Activated B cell treated with CpG ODN at 0.5 μM for 24 hours (primary cell): ENCODE measurements around the gene PAFAH2. TPM values are rescaled to one million over a fixed set of nuclear protein-coding genes. Genes with fewer than 3 reads are reported as not detected.
A peak's percentile ranks its signal among the peaks of the same experiment; 100 is the strongest.

Experiments used
- ATAC-seq: fragments of 200-7000 bp; cut with Tn5 transposase; one replicate; pipeline ENCODE4 v1.10.0; 2021; ENCODE audit warnings: low read depth, mild to moderate bottlenecking, moderate library complexity
- CTCF ChIA-PET: fragments of 350-600 bp; sonication (Branson Sonifier 250); formaldehyde crosslinking; loops from one replicate; lab custom pipeline; 2021; ENCODE audit warnings: antibody characterized with exemption; lab: Charles Lee
- POLR2A ChIA-PET: fragments of 350-600 bp; sonication (Branson Sonifier 250); formaldehyde crosslinking; loops from one replicate; lab custom pipeline; 2021; ENCODE audit warnings: antibody characterized with exemption; lab: Charles Lee
- DNase-seq: peaks from one replicate; pipeline ENCODE4 v3.0.0; 2022
- H3K27ac Mint-ChIP-seq: one replicate; pipeline ENCODE4 v1.8.0; 2020; ENCODE audit warnings: mixed read lengths
- H3K27me3 Mint-ChIP-seq: one replicate; pipeline ENCODE4 v1.8.0; 2021; ENCODE audit warnings: mixed read lengths
- H3K36me3 Mint-ChIP-seq: one replicate; pipeline ENCODE4 v1.8.0; 2021; ENCODE audit warnings: low read depth, mixed read lengths
- H3K4me1 Mint-ChIP-seq: one replicate; pipeline ENCODE4 v1.8.0; 2021; ENCODE audit warnings: mixed read lengths
- H3K4me3 Mint-ChIP-seq: one replicate; pipeline ENCODE4 v1.8.0; 2020; ENCODE audit warnings: mild to moderate bottlenecking, mixed read lengths
- H3K9me3 Mint-ChIP-seq: one replicate; pipeline ENCODE4 v1.8.0; 2020; ENCODE audit warnings: mixed read lengths
- intact Hi-C: fragments of 100-400 bp; cut with micrococcal nuclease; formaldehyde crosslinking; loops from one replicate; pipeline ENCODE4 v1.15.1; 2024
- total RNA-seq: library from RNA; stranded (reverse); gene quantifications from 2 replicates; pipeline ENCODE4 v1.2.3, GENCODE V29; 2022
- TF ChIP-seq, protein P1 (sequence below): fragments of 200-600 bp; IDR thresholded peaks from one replicate; pipeline ENCODE4 v1.8.0; 2022; ENCODE audit warnings: antibody characterized with exemption, mild to moderate bottlenecking

Gene PAFAH2
- total RNA-seq, 1 donor from 2014 or later, result 5.4 TPM

DNA sequence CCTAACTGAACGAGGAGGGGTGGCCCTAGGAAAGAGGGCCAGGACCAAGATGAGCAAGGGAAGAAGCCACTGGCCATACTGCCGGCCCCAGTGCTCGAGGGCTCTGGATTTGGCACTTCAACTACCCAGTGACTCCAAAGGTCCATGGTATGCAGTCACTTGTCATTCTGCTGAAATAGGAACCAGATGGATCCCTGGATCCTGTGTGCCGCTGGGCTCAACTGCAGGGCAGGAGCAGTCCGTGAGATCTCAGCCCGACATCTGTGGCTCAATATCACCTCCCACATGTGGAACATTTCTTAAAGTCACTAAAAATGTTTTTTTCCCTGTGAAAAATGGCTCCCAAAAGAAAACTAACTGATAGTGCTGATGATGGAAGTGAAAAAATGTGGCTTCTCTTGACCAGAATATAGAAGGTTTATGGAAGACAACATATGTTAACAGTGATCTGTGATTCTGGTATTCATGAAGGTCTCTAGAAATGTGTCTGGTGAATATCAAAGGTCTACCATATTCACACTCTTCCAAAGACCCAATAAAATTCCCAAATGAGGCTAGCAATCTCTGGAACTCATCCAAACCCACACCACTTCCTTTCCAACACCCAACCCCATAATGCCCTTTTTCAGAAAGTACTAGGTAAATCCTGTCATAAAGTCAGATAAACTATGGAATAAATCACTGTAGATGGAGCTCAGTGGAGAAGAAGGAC is 24.1 kb downstream of the PAFAH2 start:
- CTCF ChIA-PET, result no interaction called here
- Mint-ChIP-seq H3K9me3 (no peaks in the 10 kb centered on the region), H3K27me3 (no peaks in the 10 kb centered on the region), H3K4me3 (no peak overlapping the region), H3K4me1 (peaks cover 17% of the 10 kb centered on the region), H3K36me3 (peaks cover 63% of the 10 kb centered on the region), H3K27ac (no peak overlapping the region)
- DNase-seq, result no peak
- ATAC-seq, result no peak
- TF ChIP-seq, protein P1, sequence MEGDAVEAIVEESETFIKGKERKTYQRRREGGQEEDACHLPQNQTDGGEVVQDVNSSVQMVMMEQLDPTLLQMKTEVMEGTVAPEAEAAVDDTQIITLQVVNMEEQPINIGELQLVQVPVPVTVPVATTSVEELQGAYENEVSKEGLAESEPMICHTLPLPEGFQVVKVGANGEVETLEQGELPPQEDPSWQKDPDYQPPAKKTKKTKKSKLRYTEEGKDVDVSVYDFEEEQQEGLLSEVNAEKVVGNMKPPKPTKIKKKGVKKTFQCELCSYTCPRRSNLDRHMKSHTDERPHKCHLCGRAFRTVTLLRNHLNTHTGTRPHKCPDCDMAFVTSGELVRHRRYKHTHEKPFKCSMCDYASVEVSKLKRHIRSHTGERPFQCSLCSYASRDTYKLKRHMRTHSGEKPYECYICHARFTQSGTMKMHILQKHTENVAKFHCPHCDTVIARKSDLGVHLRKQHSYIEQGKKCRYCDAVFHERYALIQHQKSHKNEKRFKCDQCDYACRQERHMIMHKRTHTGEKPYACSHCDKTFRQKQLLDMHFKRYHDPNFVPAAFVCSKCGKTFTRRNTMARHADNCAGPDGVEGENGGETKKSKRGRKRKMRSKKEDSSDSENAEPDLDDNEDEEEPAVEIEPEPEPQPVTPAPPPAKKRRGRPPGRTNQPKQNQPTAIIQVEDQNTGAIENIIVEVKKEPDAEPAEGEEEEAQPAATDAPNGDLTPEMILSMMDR, result no peak
- POLR2A ChIA-PET, result no interaction called here
- intact Hi-C loops, result no loop called here

DNA sequence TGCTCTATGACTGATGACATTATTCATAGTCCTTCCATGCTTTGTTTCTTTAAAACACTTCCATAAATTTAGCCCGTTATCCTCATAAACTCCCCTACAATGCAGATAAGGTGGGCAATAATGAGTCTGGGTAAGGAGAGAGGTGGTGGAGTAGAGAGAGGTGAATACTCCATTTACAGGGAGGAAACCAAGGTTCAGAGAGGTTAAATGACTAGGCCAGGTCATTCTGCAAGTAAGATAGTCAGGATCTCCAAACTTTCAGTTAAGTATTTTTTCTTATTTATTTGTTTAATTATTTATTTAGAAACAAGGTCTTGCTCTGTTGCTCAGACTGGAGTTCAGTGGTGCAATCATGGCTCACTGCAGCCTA is 26.1 kb downstream of the PAFAH2 start:
- Mint-ChIP-seq H3K9me3 (no peaks in the 10 kb centered on the region), H3K36me3 (peaks cover 64% of the 10 kb centered on the region), H3K4me1 (peaks cover 17% of the 10 kb centered on the region), H3K4me3 (no peak overlapping the region), H3K27me3 (no peaks in the 10 kb centered on the region), H3K27ac (peak overlapping the region; percentile 84)
- no peak for ATAC-seq
- TF ChIP-seq, protein P1, result no peak
- CTCF ChIA-PET, result interaction anchor here (0.9 to 1.7 kb wide), 2 partner anchors 69 to 76 kb away, joined by 3 to 7 read pairs; no protein-coding TSS in a partner anchor
- intact Hi-C loops, result loop anchor here (1.0 kb wide), 1 partner anchor 76 kb away; no protein-coding TSS in a partner anchor
- POLR2A ChIA-PET, result interaction anchor here (0.5 to 1.6 kb wide), 4 partner anchors 13 to 1500 kb away, joined by 3 to 9 read pairs (median 4); partner anchors contain the start of gene PAFAH2
- no peak for DNase-seq

DNA sequence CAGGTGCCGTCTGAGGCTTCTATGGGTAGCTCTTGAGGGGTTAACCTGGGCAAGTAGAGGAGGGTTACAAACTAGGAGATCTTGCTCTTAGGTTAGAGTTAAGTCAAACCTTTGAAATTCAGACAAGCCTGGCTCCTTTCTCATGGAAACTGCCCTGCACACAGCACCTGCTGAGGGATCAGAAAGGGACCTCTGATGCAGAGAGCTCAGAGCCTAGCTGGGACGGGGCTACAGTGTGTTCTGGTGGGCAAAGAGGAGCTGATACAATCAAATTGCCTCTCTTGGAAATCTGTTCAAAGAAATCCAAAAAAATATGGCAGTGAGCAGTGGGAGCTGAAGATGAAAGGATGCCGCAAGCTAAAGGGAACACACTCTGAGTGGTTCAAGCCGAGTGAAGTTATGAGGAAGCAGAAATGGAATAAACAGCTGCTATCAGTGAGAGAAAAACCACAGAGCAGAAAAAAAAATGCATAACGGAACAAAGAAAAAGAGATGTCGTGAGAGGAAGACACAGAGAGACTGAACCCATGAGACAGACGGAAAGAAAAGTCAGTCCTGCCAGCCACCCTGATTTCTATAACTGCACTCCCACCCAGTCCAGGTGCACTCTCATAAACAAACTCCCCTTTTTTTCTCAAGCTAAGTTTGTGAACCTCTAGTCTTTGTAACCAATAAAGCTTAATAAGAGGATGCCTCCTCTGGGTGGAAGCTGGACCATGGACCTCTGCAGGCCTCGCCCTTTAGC is 26.6 kb downstream of the PAFAH2 start:
- Mint-ChIP-seq H3K4me3 (peak overlapping the region; percentile 26), H3K36me3 (peaks cover 62% of the 10 kb centered on the region), H3K27me3 (no peaks in the 10 kb centered on the region), H3K4me1 (peaks cover 17% of the 10 kb centered on the region), H3K9me3 (no peaks in the 10 kb centered on the region), H3K27ac (peak overlapping the region; percentile 84)
- ATAC-seq (peak; percentile 82), DNase-seq (no peak)
- TF ChIP-seq, protein P1, result no peak
- intact Hi-C loops, result loop anchor here (1.0 kb wide), 1 partner anchor 76 kb away; no protein-coding TSS in a partner anchor
- CTCF ChIA-PET, result interaction anchor here (0.9 to 1.7 kb wide), 3 partner anchors 26 to 75 kb away, joined by 3 to 7 read pairs (median 4); partner anchors contain the start of gene PAFAH2
- POLR2A ChIA-PET, result interaction anchor here (0.5 to 1.6 kb wide), 4 partner anchors 13 to 1501 kb away, joined by 3 to 9 read pairs (median 4); partner anchors contain the start of gene PAFAH2

DNA sequence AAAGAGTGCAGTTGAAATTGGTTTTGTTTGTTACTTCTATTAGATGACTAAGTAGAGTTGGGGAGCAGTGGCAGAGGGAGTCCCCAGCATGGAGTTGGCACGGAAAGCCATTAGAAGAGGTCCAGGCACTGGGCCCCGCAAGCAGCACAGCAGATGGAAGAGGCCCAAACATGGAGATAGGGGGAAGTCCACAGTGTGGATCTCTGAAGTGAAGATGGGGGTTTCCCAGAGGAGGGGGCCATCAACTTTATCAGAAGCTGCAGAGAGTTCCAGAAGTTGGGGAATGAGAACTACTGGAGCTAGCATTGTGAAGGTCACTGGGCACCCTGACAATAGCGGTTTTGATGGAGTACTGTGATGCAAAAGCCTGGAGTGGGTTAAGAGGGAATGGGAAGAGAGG is 30.6 kb downstream of the PAFAH2 start:
- ATAC-seq (no peak), DNase-seq (no peak)
- H3K9me3 Mint-ChIP-seq, result no peaks in the 10 kb centered on the region
- H3K4me1 Mint-ChIP-seq, result peaks cover 22% of the 10 kb centered on the region
- intact Hi-C loops, result no loop called here
- POLR2A ChIA-PET, result no interaction called here
- TF ChIP-seq, protein P1, result no peak
- H3K4me3 Mint-ChIP-seq, result no peak overlapping the region
- H3K27ac Mint-ChIP-seq, result no peak overlapping the region
- CTCF ChIA-PET, result no interaction called here
- no peaks in the 10 kb centered on the region for H3K27me3 Mint-ChIP-seq
- H3K36me3 Mint-ChIP-seq, result peaks cover 57% of the 10 kb centered on the region

DNA sequence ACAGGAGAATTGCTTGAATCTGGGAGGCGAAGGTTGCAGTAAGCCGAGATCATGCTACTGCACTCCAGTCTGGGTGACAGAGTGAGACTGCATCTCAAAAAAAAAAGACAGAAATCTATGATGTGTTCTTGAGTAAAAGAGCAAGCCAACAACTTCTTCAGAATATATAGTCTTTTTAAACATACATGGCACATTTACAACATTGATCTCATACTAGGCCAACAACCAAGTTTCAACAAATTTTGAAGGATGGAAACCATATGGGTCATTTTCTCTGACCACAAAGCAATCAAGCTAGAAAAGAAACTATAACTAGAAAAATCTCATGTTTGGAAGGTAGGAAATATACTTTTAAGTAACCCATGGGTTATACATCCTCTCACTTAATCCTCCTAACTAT is 38.3 kb downstream of the PAFAH2 start:
- DNase-seq (no peak), ATAC-seq (no peak)
- H3K36me3 Mint-ChIP-seq, result peaks cover 62% of the 10 kb centered on the region
- no peaks in the 10 kb centered on the region for H3K4me1 Mint-ChIP-seq
- H3K4me3 Mint-ChIP-seq, result no peak overlapping the region
- intact Hi-C loops, result no loop called here
- ChIA-PET POLR2A (no interaction called here), CTCF (no interaction called here)
- H3K9me3 Mint-ChIP-seq, result peaks cover 4% of the 10 kb centered on the region
- H3K27me3 Mint-ChIP-seq, result no peaks in the 10 kb centered on the region
- TF ChIP-seq, protein P1, result no peak
- H3K27ac Mint-ChIP-seq, result no peak overlapping the region
